ENCODE measurements around the gene TUBB1.
"Not testable (repeated sequence)": the region's sequence is repeated elsewhere in the genome, so short reads cannot be mapped to it uniquely, and the experiment has no call there.

TUBB1 gene

GRCh38 chr20:59019217-59019616 lies at the start of gene TUBB1:
Gene TUBB1 (plus strand): TSS chr20:59019429. CDS start chr20:59019523, 94 bp downstream.
- DNase-seq = no peak

GRCh38 chr20:58969439-58969838 lies 49.8 kb upstream of the TUBB1 start:
- no peak for DNase-seq

DNA sequence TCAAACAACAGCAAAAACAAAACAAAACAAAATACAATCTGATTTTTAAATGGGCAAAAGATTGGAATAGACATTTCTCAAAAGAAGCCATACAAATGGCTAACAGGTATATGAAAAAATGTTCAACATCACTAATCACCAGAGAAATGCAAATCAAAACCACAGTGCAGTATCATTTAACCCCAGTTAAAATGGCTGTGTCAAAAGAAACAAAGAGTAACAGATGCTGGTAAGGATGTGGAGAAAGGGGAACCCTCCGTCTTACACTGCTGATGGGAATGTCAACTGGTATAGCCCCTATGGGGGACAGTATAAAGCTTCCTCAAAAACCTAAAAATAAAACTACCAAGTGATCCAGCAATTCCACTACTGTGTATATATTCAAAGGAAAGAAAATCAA lies 49.1 kb upstream of the TUBB1 start:
- DNase-seq = no peak

DNA sequence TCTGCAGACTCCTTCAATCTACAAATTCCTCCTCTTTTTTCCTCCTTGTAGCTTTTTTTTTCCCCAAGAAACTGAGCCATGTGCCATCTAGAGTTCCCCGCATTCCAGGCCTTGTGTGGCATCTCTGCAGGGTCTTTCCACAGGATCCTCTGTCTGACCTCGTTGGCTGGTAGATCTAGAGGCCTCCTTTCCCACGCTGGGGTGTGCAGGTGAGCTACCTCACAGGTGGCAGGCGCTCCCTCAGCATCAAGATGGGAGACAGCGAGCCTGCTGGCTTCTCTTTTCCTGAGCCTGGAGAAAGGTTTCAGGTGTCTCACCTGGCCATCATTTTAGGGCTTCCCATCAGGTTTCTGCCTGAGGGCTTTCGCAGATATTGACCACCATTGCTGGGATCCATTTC lies 47.8 kb upstream of the TUBB1 start:
- DNase-seq = no peak

GRCh38 chr20:58973179-58973578 lies 46.0 kb upstream of the TUBB1 start:
- no peak for DNase-seq

GRCh38 chr20:58973866-58974265 lies 45.4 kb upstream of the TUBB1 start:
- no peak for DNase-seq

GRCh38 chr20:58975353-58975752 lies 43.9 kb upstream of the TUBB1 start:
- DNase-seq = no peak

- peak; percentile 3 for DNase-seq
Measured at GRCh38 chr20:58976061-58976730, 43.0 kb upstream of the TUBB1 start.

DNA sequence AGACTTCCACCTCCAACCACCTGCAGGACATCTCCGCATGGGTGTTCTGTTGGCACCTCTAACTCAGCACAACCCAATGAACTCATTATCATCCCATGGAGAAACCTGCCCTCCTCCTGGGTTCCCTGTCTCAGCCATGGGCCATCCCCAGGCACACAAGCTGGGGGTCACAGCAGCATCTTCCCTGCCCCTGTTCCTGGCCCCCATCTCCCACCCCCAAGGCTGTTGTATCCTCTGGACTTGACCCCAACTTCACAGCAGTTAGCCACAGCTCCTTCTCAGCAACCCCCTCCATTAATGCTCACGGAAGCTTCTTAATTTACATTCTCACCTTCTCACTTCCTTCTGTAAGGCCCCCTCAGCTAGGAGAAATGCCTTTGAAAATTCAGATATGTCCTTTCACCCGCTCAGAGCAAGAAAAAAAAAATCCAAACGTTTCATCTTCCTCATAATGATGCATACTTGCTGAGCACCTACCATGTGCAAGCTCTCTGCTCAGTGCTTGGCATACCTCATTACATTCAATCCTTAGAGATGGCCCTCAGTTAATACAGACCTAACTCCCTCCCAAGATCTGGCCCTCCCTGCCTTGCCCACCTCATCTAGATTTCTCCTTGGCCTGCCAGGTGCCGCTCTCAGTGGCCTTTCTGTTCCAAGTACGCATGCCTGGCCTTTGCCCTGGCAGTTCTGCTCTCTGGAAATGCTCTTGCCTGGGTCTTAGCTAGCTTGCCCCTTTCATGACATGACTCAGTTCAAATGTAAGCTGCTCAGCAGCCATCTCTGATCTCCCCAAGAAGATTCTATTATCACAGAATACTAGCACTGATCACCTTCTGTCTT lies 40.7 kb upstream of the TUBB1 start:
- no peak for DNase-seq

DNA sequence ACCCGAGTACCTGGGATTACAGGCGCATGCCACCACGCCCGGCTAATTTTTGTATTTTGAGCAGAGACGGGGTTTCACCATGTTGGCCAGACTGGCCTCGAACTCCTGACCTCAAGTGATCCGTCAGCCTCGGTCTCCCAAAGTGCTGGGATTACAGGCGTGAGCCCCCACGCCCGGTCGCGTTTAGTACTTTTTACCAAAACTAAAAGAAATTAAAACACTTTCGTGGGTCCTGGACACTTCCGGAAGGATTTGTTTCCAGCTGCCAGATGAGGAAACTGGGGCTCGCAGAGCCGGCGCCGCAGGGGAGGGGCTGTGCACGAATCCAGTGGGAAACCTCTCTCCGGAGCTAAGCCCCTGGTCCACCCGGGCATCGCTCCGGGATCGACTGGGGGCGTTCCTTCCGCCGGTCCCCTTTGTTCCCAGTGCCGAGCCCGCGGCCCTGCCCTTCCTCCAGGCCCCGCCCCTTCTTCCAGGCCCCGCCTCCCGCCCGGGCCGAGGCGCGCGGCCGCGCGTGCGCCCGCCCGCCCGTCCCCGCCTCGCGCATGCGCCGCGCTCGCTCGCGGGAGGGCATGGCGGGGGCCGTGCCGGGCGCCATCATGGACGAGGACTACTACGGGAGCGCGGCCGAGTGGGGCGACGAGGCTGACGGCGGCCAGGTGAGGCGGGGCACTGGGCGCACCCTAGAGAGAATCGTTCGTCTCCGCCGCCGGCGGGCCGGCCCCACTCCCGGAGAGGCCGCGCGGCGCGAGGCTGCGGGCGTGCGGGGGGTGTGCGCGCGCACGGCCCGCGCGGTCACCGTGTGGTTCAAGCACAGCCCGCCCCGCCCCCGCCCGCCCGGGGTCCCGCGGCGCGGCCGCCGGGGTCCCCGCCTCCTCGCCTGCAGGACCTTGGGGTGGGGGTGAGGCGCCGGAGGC lies 38.3 kb upstream of the TUBB1 start, which contains the start of gene NELFCD:
TSS of gene NELFCD (plus strand) at position 546 of the 917 bp plus-strand sequence. CDS start at position 600, 54 bp downstream.
- DNase-seq = peak; percentile 85

DNA sequence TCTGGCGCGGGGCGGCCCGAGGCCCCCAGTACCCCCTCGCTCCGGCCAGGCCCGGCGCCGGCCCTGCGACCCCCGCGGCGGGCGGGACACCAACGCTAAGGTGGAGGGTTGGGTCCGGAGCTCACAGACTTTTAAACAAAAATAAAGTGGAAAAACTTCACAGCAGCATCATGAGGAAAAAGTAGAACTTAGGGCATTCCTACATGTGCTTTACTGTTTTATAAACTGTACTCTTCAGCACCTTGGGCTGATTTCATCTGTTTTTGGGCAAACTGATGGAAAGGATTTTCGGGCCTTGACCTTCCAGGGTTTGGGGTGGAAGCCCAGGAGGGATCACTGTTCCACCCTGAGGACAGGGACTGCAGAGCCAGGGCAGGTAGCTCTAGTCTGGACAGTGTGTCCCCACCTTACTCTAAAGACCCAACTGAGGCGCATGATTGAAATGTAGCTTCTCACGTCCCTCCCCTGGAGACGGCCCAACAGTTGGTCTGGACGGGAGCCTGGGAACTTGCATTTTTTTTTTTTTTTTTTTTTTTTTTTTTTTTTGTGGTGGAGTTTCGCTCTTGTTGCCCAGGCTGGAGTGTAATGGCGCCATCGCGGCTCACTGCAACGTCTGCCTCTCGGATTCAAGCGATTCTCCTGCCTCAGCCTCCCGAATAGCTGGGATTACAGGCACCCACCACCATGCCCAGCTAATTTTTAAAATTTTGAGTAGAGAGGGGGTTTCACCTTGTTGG lies 37.4 kb upstream of the TUBB1 start:
- peak; percentile 15 for DNase-seq

- DNase-seq = no peak
Measured at GRCh38 chr20:58982406-58983114, 36.7 kb upstream of the TUBB1 start.

GRCh38 chr20:58983115-58983468 lies 36.1 kb upstream of the TUBB1 start:
- DNase-seq = not testable (repeated sequence)

GRCh38 chr20:58984691-58985090 lies 34.5 kb upstream of the TUBB1 start:
- DNase-seq = no peak

GRCh38 chr20:58985656-58986055 lies 33.6 kb upstream of the TUBB1 start:
- DNase-seq = no peak

DNA sequence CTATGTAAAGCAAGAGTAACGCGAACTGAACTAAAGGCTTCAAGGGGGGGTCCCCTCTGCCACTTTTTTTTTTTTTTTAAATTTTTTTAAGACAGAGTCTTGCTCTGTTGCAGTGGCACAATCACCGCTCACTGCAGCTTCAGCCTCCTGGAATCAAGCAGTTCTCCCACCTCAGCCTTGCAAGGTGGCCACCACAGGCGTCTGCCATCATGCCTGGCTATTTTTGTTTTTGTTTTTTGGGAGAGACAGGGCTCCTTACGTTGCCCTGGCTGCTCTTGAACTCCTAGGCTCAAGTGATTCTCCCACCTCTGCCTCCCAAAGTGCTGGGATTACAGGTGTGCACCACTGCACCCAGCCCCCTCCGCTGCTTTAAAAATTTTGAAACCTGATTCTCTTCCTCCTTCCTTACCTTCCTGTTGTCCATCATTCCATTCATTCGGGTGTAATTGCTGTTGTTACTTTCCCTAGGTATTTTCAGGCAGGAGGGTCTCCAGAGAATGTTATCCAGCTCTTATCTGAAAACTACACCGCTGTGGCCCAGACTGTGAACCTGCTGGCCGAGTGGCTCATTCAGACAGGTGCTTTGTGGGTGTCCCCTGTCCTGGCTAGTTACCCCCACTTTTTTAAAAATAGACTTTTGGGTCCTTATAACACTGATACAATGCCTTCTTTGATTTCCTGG lies 32.8 kb upstream of the TUBB1 start:
- no peak for DNase-seq

DNA sequence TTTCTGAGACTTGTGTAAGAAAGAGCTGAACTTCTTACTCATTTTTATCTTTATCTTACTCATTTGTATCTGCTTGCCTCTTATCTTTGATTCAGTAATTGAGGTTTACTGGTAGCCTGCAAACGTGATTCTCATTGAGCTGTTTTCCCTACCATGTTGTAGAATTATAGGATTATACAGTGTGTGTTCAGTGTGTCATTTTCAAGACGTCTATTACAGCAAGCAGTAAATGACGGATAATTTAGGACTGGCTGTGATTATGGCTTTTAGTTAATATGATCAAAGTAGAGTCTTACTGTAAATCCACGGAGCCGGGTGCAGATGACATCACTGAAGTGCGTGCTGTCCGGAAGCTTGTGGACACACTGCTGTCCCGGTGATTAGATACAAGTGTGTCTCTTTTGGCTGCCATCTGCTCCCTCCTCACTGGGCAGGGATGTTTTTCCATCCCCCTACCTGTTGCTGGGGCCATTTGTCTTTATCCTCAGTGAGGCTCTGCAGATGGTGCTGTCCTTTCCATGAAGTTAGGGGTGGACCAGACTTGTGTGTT lies 32.2 kb upstream of the TUBB1 start:
- no peak for DNase-seq

GRCh38 chr20:58987790-58988564 lies 31.3 kb upstream of the TUBB1 start:
- no peak for DNase-seq

GRCh38 chr20:58988565-58988882 lies 30.7 kb upstream of the TUBB1 start:
- DNase-seq = no peak

- DNase-seq = no peak
Measured at GRCh38 chr20:58989196-58989595, 30.0 kb upstream of the TUBB1 start.

Measured in fibroblast of skin of right biceps (primary cell).